Trophoblast cell (in vitro differentiated cells and primary cell): ENCODE data around the gene COMMD3.
A peak's percentile ranks its signal among the peaks of the same experiment; 100 is the strongest.

Experiments used
- DNase-seq, 2 donors: peaks; one replicate each; pipeline ENCODE4 v3.0.0-alpha.2; 2016
- H2AFZ ChIP-seq: 2 replicates; pipeline ENCODE4 v1.6.1; 2013; ENCODE audit warnings: low read length, moderate library complexity, mild to moderate bottlenecking; ENCODE audit not compliant: insufficient read depth, poor library complexity
- H2AK5ac ChIP-seq: 2 replicates; pipeline ENCODE4 v1.6.1; 2013; ENCODE audit warnings: mild to moderate bottlenecking, low read length
- H2BK120ac ChIP-seq: 2 replicates; pipeline ENCODE4 v1.6.1; 2013; ENCODE audit warnings: low read length, mild to moderate bottlenecking, moderate library complexity; ENCODE audit not compliant: insufficient read depth, poor library complexity
- H2BK12ac ChIP-seq: 2 replicates; pipeline ENCODE4 v1.6.1; 2013; ENCODE audit warnings: mild to moderate bottlenecking, low read length, moderate library complexity
- H2BK5ac ChIP-seq: 2 replicates; pipeline ENCODE4 v1.6.1; 2013; ENCODE audit warnings: low read length, low read depth, moderate library complexity, mild to moderate bottlenecking; ENCODE audit not compliant: poor library complexity
- H3K14ac ChIP-seq: 2 replicates; pipeline ENCODE4 v1.6.1; 2013; ENCODE audit warnings: mild to moderate bottlenecking, low read length
- H3K18ac ChIP-seq: 2 replicates; pipeline ENCODE4 v1.6.1; 2013; ENCODE audit warnings: mild to moderate bottlenecking, low read length
- H3K23ac ChIP-seq: 2 replicates; pipeline ENCODE4 v1.6.1; 2013; ENCODE audit warnings: low read length
- H3K27ac ChIP-seq: 2 replicates; pipeline ENCODE4 v1.5.1; 2013; ENCODE audit warnings: low read depth, mild to moderate bottlenecking, inconsistent platforms, low read length, moderate library complexity
- H3K27me3 ChIP-seq: 2 replicates; pipeline ENCODE4 v1.6.1; 2013; ENCODE audit warnings: inconsistent platforms, mild to moderate bottlenecking, low read length, moderate library complexity; ENCODE audit not compliant: insufficient read depth
- H3K36me3 ChIP-seq, 2 experiments: 1 replicate in 1 of 2; 2 replicates in 1 of 2; pipeline ENCODE4 v1.6.1; 2013; ENCODE audit warnings: low read length in 2 of 2, mild to moderate bottlenecking in 2 of 2, moderate library complexity in 1 of 2; ENCODE audit not compliant: insufficient read depth in 2 of 2, control insufficient read depth in 1 of 2
- H3K4ac ChIP-seq: 2 replicates; pipeline ENCODE4 v1.6.1; 2013; ENCODE audit warnings: low read depth, mild to moderate bottlenecking, low read length, moderate library complexity
- H3K4me1 ChIP-seq, 2 experiments: 1 replicate in 1 of 2; 2 replicates in 1 of 2; pipeline ENCODE4 v1.6.1; 2013; ENCODE audit warnings: low read length in 2 of 2, mild to moderate bottlenecking in 2 of 2, moderate library complexity in 1 of 2; ENCODE audit not compliant: insufficient read depth in 2 of 2, control insufficient read depth in 1 of 2
- H3K4me2 ChIP-seq: 2 replicates; pipeline ENCODE4 v1.6.1; 2013; ENCODE audit warnings: inconsistent platforms, mild to moderate bottlenecking, low read length, moderate library complexity
- H3K4me3 ChIP-seq: 2 replicates; pipeline ENCODE4 v1.5.1; 2013; ENCODE audit warnings: mild to moderate bottlenecking, low read depth, low read length, inconsistent platforms
- H3K79me1 ChIP-seq: one replicate; pipeline ENCODE4 v1.6.1; 2013; ENCODE audit warnings: low read length
- H3K79me2 ChIP-seq: 2 replicates; pipeline ENCODE4 v1.6.1; 2013; ENCODE audit warnings: low read length, mild to moderate bottlenecking; ENCODE audit not compliant: control insufficient read depth, insufficient read depth, poor library complexity
- H3K9ac ChIP-seq: 2 replicates; pipeline ENCODE4 v1.6.1; 2013; ENCODE audit warnings: mild to moderate bottlenecking, low read length
- H3K9me3 ChIP-seq: 2 replicates; pipeline ENCODE4 v1.6.1; 2013; ENCODE audit warnings: low read depth, mild to moderate bottlenecking, control low read depth, inconsistent platforms, low read length; ENCODE audit not compliant: insufficient read depth
- H4K12ac ChIP-seq: 2 replicates; pipeline ENCODE4 v1.6.1; 2013; ENCODE audit warnings: low read depth, mild to moderate bottlenecking, low read length, moderate library complexity
- H4K8ac ChIP-seq: 2 replicates; pipeline ENCODE4 v1.6.1; 2013; ENCODE audit warnings: low read depth, mild to moderate bottlenecking, low read length, moderate library complexity
- H4K91ac ChIP-seq: one replicate; pipeline ENCODE4 v1.6.1; 2013; ENCODE audit warnings: low read depth, mild to moderate bottlenecking, low read length, moderate library complexity
- WGBS: extraction: QIAGEN DNeasy Blood & Tissue Kit; methylation state at CpG from one replicate; pipeline ENCODE4 v1.1.7; 2013; ENCODE audit warnings: missing lambda C conversion rate; ENCODE audit not compliant: insufficient read length, insufficient coverage; ENCODE audit errors: extremely low coverage; 5-methylcytosine and 5-hydroxymethylcytosine counted together

The COMMD3 gene

DNA sequence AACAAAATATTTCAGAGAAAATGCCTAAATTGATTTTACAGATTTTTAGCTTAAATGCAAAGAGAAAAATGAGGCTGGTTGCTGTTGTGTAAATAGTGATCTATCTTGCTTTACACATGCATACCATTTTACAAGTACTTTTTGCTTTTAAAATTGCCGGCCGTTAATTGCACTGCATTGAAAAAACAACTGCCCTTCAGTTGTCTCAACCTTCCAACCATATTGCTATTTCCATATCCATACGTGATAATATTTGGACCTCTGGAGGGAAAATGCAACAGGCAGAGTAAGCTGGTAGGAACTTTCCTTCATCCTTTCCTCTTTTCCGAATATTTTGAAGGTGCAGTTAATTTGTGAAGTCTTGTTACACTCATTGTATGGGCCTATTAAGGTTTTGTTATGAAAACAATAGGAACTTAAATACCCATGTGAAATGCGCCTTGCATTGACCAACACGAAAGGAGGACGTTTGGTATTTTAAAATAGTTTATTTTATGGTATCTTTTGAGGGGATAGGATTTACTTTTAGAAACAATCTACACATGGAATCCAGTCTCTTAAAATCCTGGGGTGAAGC, 16.0 kb downstream of the COMMD3 start:
- DNase-seq = no peak
- no peaks in the 10 kb centered on the region for H3K79me2 ChIP-seq
- H3K9me3 ChIP-seq = peaks cover 13% of the 10 kb centered on the region
- H3K23ac ChIP-seq = no peak overlapping the region
- H2AFZ ChIP-seq = no peak overlapping the region
- H3K4ac ChIP-seq = no peak overlapping the region
- no peak overlapping the region for H3K9ac ChIP-seq
- no CpG with 5 or more reads among the region's 7 CpGs for WGBS
- H3K27ac ChIP-seq = no peak overlapping the region
- H3K4me2 ChIP-seq = no peak overlapping the region
- no peak overlapping the region for H4K8ac ChIP-seq
- no peak overlapping the region for H3K14ac ChIP-seq
- no peak overlapping the region for H2BK120ac ChIP-seq
- no peaks in the 10 kb centered on the region for H3K79me1 ChIP-seq
- H3K4me3 ChIP-seq = no peak overlapping the region
- H2AK5ac ChIP-seq = no peak overlapping the region
- peaks cover 49% of the 10 kb centered on the region for H3K27me3 ChIP-seq
- H3K36me3 ChIP-seq = peaks cover 2 to 3% of the 10 kb centered on the region in 2 experiments
- no peak overlapping the region for H4K91ac ChIP-seq
- no peak overlapping the region for H4K12ac ChIP-seq
- no peak overlapping the region for H2BK5ac ChIP-seq
- no peak overlapping the region for H2BK12ac ChIP-seq
- H3K18ac ChIP-seq = no peak overlapping the region
- H3K4me1 ChIP-seq = peaks cover 17 to 24% of the 10 kb centered on the region in 2 experiments

DNA sequence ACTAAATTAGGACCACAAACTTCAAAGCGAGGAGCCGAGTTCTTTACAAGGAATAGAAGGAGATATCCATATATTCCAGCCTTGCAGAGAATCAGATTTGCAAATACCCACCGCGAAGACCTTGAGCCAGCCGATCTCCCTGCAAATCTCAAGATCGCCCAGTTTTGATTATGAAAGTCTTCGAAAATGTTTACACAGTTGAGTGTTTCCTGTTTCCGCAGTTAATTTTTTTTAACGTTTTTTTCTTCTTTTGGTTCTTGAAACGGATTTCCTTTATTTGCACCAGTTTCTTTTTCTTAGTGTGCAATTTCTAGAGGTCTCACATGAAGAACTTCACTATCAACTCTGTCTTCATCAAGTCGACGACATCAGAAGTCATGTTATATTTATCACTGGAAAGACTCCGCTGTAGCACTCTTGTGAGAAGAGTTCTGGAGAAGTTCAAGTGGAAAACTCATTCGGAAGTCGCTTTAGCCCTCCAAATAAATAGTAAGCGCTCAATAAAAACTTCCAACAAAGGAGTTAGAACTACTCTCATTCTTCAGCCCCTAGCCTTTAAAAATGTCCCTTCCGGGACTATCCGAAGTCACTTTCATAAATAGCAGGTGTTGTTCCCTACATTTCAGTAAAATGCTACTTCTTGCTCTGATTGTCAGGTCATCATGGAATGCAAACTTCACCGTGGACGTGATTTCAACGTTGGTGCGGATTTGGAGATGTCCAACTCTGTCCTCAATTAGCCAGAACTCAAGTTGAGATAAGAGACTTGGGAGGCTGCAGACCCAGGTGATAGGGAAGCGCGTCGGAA, 17.2 kb downstream of the COMMD3 start:
- no peak overlapping the region for H4K91ac ChIP-seq
- no peak overlapping the region for H2AFZ ChIP-seq
- H2BK120ac ChIP-seq = no peak overlapping the region
- H3K9me3 ChIP-seq = peaks cover 13% of the 10 kb centered on the region
- H2BK12ac ChIP-seq = no peak overlapping the region
- H2BK5ac ChIP-seq = no peak overlapping the region
- H3K27ac ChIP-seq = no peak overlapping the region
- H3K4me1 ChIP-seq = peaks cover 17 to 24% of the 10 kb centered on the region in 2 experiments
- no peaks in the 10 kb centered on the region for H3K79me2 ChIP-seq
- H3K4ac ChIP-seq = no peak overlapping the region
- H3K14ac ChIP-seq = no peak overlapping the region
- H4K8ac ChIP-seq = no peak overlapping the region
- H3K79me1 ChIP-seq = no peaks in the 10 kb centered on the region
- H3K18ac ChIP-seq = no peak overlapping the region
- no peak overlapping the region for H3K4me3 ChIP-seq
- H3K27me3 ChIP-seq = peaks cover 52% of the 10 kb centered on the region
- no peak overlapping the region for H3K23ac ChIP-seq
- H4K12ac ChIP-seq = no peak overlapping the region
- H3K9ac ChIP-seq = no peak overlapping the region
- peak overlapping the region; percentile 61 for H3K4me2 ChIP-seq
- H2AK5ac ChIP-seq = no peak overlapping the region
- WGBS = no CpG with 5 or more reads among the region's 25 CpGs
- no peak for DNase-seq
- H3K36me3 ChIP-seq = peaks cover 2 to 3% of the 10 kb centered on the region in 2 experiments

- Histone ChIP-seq H2BK120ac (no peak overlapping the region), H3K9ac (no peak overlapping the region), H3K9me3 (peaks cover 13% of the 10 kb centered on the region), H2AK5ac (no peak overlapping the region), H3K14ac (no peak overlapping the region), H2BK12ac (no peak overlapping the region), H3K4ac (no peak overlapping the region), H4K91ac (no peak overlapping the region), H3K79me2 (no peaks in the 10 kb centered on the region), H3K4me1 (peaks cover 17 to 24% of the 10 kb centered on the region in 2 experiments), H3K27ac (no peak overlapping the region), H3K18ac (no peak overlapping the region), H4K12ac (no peak overlapping the region), H3K23ac (no peak overlapping the region), H3K4me2 (peak overlapping the region; percentile 61), H3K4me3 (no peak overlapping the region), H3K27me3 (peaks cover 52% of the 10 kb centered on the region), H3K79me1 (no peaks in the 10 kb centered on the region), H4K8ac (no peak overlapping the region), H3K36me3 (peaks cover 2 to 3% of the 10 kb centered on the region in 2 experiments), H2BK5ac (no peak overlapping the region), H2AFZ (peak overlapping the region; percentile 17)
- no CpG with 5 or more reads among the region's 16 CpGs for WGBS
- DNase-seq = no peak
Observed at GRCh38 chr10:22333975-22334282, 17.7 kb downstream of the COMMD3 start.

DNA sequence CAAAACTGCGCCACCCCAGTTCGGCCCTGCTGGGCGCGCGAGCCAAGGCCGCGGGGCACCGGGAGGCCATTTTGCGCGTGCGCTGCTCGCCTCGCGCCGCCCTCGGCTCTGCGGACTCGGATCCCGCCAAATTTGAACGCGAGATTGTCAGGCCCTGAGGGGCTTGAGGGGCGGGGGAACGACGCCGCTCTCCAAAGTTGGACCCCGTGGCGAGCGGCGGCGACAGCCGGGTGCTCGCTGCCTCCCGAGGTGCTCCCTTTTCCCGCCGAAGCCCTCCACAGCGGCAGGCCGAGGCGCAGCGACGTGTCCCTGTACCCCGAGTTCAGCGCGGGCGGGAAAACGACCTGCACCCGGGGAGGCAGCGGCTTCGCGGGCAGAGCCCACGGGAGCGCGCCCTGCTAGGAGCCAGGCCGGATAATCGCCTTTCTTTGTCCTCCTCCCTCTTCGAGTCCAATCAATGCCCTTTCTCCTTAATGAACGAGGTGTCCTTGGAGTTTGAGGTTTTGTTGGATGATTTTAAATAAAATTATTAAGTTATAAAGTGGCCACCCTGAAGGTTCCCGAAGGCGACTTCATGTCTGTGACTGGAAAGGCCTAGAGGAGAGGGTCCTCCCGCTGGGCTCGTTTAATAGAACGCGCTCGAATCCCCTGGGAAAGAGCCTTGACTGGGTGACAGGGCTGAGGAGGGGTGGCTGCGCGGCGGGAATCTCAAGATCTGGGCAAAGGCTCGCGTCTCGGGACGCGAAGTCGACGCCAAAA, 18.4 kb downstream of the COMMD3 start:
- Histone ChIP-seq H3K27ac (no peak overlapping the region), H3K4me3 (no peak overlapping the region), H4K12ac (no peak overlapping the region), H3K4me2 (peak overlapping the region; percentile 61), H2AFZ (peak overlapping the region; percentile 7), H3K23ac (no peak overlapping the region), H3K9me3 (peaks cover 13% of the 10 kb centered on the region), H3K79me1 (no peaks in the 10 kb centered on the region), H3K27me3 (peaks cover 52% of the 10 kb centered on the region), H4K8ac (peak overlapping the region; percentile 26), H3K4me1 (peaks cover 17 to 24% of the 10 kb centered on the region in 2 experiments), H3K18ac (no peak overlapping the region), H3K9ac (no peak overlapping the region), H2AK5ac (no peak overlapping the region), H3K36me3 (no peaks in the 10 kb centered on the region), H2BK12ac (no peak overlapping the region), H2BK120ac (no peak overlapping the region), H2BK5ac (no peak overlapping the region), H3K79me2 (no peaks in the 10 kb centered on the region), H4K91ac (no peak overlapping the region), H3K14ac (no peak overlapping the region), H3K4ac (no peak overlapping the region)
- DNase-seq = no peak
- no CpG with 5 or more reads among the region's 73 CpGs for WGBS
